NCI-H2081 (cell line): Measurements from ENCODE around the gene NEK3.
"Not testable (repeated sequence)": the region's sequence is repeated elsewhere in the genome, so short reads cannot be mapped to it uniquely, and the experiment has no call there.

Experiments
- DNase-seq, 2 experiments: peaks; one replicate each; lab custom pipeline; 2025; lab: John Stamatoyannopoulos, UW

Gene NEK3

GRCh38 chr13:52159159-52159982, at the start of gene NEK3:
Gene NEK3 (minus strand): TSS chr13:52159597. CDS start chr13:52156191, 3,406 bp downstream.
- peak; percentile 47 to 48 for DNase-seq

DNA sequence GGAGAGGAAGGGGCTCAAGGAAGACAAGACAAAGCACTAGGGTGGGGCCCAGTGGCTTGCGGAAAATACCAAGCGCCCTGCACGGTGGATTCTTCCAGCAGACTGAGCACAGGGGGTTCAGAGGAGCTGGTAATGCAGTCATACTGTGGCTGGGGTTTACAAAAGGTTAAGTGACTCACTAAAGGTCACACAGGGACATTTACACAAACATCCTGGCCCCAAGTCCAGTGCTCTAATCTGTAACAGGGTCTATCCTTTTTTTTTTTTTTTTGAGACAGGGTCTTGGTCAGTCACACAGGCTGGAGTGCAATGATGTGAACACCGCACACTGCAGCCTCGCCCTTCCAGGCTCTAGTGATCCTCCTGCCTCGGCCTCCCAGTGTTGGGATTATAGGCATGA, 49.0 kb upstream of the NEK3 start:
- DNase-seq: not testable (repeated sequence)

DNA sequence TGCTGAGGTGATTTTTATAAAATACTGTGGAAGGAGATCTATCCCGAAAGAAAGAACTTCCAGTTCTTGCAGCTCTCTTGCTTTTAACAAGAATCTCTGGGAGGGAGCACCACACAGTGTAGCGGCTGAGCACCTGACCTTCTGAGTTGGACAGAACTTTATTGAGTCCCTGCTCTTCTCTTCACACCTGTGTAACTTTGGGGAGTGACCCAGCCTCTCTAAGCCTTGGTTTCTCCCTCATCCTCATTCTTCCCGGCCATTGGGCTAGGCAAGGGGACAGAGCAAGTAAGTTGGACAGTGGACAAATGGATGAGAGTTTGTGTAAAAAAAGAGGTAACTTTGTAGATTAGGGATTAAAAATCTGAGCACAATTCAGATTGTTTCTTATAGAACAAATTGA, 48.5 kb upstream of the NEK3 start:
- not testable (repeated sequence) for DNase-seq

- DNase-seq: not testable (repeated sequence)
Measured at GRCh38 chr13:52207337-52207736, 47.9 kb upstream of the NEK3 start.

DNA sequence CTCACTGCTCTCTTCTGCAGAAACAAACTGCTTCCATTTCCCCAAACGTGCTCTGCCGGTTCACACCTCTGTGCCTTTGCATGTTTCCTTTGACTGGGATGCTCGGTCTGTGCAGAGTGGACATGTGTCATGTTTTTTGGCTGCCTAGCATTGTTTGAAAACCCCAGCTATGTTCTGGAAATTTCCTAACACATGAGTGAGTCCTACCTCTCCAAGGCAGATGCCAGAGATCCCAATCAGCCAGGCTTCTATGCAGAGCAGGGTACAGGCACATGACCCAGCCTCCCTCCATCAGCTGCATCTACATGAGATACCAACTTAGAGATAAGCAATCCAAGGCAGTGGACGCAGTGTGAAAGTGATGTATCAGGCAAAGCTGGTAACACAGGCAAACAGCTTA, 45.1 kb upstream of the NEK3 start:
- not testable (repeated sequence) for DNase-seq

DNA sequence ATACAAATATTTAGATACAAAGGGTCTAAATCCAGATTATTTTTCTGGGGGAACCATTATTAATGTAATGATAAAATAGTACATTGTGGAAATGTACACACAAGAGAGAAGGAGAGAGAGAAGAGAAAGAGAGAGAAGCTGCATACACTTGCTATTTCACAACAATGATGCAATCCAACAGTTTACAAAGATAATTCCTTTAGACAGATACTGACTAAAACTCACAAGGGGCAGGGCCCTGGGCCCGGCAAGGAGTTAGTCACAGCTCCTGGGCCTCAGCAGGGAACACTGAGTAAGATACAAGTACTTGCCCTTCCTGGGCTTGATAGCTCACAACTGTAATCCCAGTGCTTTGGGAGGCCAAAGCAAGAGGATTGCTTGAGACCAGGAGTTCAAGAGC, 44.5 kb upstream of the NEK3 start:
- DNase-seq: not testable (repeated sequence)

- DNase-seq: not testable (repeated sequence)
Measured at GRCh38 chr13:52202506-52202905, 43.1 kb upstream of the NEK3 start.

- peak in 1 of 2 experiments; percentile 0 for DNase-seq
Measured at GRCh38 chr13:52201439-52202193, 42.2 kb upstream of the NEK3 start.

DNA sequence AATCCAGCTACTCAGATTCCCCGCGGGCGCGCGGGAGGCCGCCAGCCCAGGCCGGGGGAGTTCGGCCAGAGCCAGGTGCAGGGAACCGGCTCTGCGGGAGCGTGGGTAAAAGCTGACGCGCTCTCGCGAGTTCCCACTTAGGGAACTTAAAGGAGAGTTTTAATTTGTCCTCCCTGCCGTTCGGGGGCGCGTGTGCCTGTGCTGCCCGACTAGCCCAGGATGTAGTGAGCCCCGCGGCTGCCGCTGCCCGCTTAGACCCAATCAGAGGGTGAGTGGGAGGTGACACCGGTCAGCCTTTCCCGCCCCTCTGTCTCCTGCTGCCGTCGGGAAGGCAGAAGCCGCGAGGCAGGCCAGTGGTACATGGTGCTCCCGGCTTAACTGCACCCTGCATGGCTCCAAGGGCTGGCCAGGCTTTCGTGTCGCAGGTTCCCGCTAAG, 36.0 kb upstream of the NEK3 start:
- DNase-seq: no peak

DNA sequence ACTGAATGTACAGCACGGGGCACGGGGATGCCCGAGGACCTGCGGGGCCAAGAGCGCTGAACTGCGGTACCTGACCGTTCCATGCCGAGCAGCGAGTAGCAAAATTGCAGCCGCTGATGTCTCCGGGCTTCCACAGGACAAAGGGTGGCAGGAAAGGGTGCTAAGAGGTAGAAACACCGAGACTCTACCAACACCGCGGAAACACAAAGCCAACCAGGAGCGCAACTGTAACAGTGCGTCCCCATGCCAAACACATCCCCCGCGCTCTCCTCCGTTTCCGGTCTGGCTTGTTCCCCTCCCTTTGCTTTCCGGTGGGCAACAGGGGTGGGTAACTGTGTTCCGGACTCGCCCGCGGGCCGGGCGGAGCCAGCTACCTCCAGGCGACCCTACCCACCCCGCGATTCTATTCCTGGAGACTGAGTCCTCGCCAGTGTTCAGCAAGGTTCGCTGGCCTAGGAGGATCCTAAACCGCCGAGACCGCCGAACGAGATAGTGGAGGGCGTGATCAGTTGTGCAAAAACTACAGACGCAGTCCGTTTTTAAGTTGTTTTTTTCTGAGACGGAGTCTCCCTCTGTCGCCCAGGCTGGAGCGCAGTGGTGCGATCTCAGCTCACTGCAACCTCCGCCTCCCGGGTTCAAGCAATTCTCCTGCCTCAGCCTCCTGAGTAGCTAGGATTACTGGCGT, 34.9 kb upstream of the NEK3 start:
- peak; percentile 75 to 79 for DNase-seq

DNA sequence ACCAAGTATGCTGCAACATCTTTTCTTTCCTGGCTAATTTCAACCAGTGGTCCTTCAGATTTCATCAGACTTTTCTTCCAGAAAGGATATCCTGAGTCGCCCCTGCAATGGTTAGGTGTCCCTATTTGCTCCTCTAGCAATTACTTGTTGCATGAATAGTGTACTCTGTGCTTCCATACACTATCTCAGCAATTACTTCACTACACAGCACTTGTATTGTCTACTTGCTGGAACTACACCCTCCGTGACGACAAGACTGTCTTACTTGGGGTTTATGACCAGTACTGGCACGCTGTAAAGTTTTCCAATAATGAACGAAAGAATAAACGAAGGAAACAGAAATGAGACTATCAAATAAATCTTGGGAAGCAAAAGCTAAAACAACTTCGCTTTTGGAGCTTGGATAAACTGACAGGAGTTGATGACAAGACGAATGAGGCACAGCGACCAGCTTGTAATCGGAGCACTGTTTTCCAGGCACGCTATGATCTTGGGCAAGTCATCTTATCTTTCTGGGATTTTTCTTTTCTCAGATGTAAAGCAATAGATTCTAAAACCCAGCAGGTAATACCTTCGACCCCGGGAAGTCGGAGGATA, 34.3 kb upstream of the NEK3 start:
- peak in 1 of 2 experiments; percentile 1 for DNase-seq

DNA sequence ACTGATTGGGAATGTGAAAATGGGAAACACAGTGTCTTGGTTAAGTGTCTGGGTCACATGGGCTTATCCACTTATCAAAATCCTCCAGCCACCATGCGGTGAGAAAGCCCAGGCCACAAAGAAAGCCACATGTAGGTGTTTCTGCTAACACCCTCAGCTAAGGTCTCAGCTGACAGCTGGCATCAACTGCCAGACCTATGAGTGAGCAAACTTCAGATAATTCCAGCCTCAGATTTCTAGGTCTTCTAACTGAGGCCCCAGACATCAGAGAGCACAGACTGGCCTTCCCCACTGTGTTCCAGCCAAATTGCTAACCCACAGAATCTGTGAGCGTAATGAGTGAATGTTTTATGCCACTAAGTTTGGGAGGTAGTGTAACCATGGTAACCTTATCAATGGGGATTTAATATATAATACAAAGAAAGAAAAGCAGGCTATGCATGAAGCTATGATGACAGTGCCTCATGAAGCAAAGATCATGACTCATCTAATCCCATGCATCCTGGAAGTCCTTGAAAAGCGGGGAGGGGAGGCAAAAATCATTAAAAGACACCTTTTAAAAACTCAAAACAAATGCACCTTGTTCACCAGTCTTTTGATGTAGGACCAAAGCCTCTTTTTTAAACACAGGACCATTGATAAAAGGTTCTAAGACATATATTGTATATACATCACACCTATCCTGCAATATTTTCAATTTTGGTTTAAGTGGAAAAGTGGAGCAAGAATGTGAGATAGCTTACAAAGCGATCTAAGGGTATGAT, 28.2 kb upstream of the NEK3 start:
- DNase-seq: not testable (repeated sequence)

GRCh38 chr13:52187029-52187423, 27.6 kb upstream of the NEK3 start:
- DNase-seq: no peak

- not testable (repeated sequence) for DNase-seq
Measured at GRCh38 chr13:52181316-52181954, 22.0 kb upstream of the NEK3 start.

GRCh38 chr13:52179925-52180324, 20.5 kb upstream of the NEK3 start:
- no peak for DNase-seq

GRCh38 chr13:52177276-52177675, 17.9 kb upstream of the NEK3 start:
- no peak for DNase-seq

DNA sequence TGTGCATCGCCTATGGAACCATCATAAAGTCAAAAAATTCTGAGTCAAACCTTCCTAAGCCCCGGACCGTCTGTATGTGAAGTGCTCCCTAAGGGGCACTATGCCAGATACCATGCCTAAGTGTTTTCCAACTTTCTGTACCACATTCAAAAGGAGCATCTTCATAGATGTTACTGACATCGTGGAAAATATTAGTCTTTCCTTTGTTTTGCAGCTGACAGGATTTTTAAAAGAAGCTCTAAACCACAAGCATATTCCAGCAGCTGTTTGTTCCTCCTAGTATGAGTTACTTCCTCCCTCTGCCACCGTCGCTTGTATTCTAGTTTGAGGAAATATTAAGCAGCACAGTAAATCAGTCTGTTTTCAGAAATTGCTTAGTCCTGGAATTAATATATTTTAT, 14.6 kb upstream of the NEK3 start:
- DNase-seq: not testable (repeated sequence)

DNA sequence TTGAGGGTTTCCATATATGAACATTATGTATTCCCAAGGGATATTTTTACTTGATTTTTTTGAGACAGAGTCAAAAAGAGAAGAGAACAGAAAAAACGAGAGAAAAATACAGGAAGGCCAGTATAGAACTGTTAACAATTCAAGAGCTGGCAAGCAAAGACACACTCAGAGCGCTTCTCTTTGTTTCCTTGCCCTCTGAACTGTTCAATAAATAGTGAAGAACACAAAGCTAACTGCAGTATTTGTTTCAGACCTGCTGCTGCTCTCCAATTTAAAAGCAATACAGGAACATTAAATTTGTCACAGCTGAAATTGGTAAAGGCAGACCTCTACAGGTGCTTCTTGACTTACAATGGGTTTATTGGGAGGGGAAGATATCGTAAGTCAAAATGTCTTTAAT, 14.0 kb upstream of the NEK3 start:
- DNase-seq: peak in 1 of 2 experiments; percentile 2

- not testable (repeated sequence) for DNase-seq
Measured at GRCh38 chr13:52171686-52172085, 12.3 kb upstream of the NEK3 start.

DNA sequence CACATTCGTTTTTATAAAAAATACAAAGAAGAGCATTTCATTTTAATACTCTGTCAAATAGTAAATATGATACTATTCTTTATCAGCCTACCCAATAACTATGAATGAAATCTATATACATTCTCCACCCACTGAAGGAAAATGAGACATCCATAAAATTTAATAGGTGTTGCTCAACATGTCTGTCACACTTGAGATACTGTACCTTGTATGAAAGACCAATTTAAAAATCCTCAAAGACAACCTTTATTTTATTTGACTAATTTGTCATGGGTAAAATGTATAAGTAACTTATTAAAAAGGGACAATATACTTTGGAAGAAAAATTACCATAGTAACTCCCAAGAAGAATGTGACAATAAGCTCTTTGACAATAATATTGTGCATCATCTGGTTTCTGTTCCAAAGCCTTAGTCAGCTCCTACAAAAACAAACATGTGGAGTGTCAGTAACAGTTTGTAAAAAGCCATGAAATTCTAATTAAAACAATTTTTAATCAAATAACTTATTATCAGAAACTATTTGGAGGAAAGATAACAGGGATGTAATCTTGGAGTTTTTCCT, 11.5 kb upstream of the NEK3 start:
- DNase-seq: not testable (repeated sequence)
